Large intestine (tissue), 3 donors: ENCODE data around the gene TMEM201. TPM values are rescaled to one million over a fixed set of nuclear protein-coding genes. Genes with fewer than 3 reads are reported as not detected.

Experiments
- DNase-seq, 2 donors: peaks; one replicate each; pipeline versions ENCODE4 v3.0.0 to v3.0.0-alpha.2; 2013
- H3K27ac ChIP-seq: one replicate; pipeline ENCODE4 v1.5.1; 2013; ENCODE audit warnings: low read length
- H3K27me3 ChIP-seq: 2 replicates; pipeline ENCODE4 v1.6.1; 2013; ENCODE audit warnings: low read length; ENCODE audit not compliant: control insufficient read depth, insufficient read depth
- H3K36me3 ChIP-seq: 2 replicates; pipeline ENCODE4 v1.6.1; 2013; ENCODE audit warnings: low read length; ENCODE audit not compliant: control insufficient read depth, insufficient read depth
- H3K4me1 ChIP-seq: one replicate; pipeline ENCODE4 v1.6.1; 2013; ENCODE audit warnings: low read length; ENCODE audit not compliant: control insufficient read depth, insufficient read depth
- H3K4me3 ChIP-seq: one replicate; pipeline ENCODE4 v1.5.1; 2013; ENCODE audit warnings: low read length
- H3K9me3 ChIP-seq: one replicate; pipeline ENCODE4 v1.6.1; 2013; ENCODE audit warnings: mild to moderate bottlenecking, low read depth, low read length, moderate library complexity; ENCODE audit not compliant: control insufficient read depth
- WGBS: methylation state at CpG from one replicate; pipeline ENCODE4 v1.1.5; 2013; ENCODE audit warnings: low lambda C conversion rate; ENCODE audit not compliant: insufficient coverage; 5-methylcytosine and 5-hydroxymethylcytosine counted together
- polyA plus RNA-seq: library from polyadenylated mRNA; unstranded; fragments of 120-200 nt; gene quantifications from one replicate; pipeline ENCODE4 v1.2.1, GENCODE V29; 2013

Gene TMEM201
- polyA plus RNA-seq, 1 donor = 10.5 TPM

GRCh38 chr1:9607352-9607751 is 18.6 kb downstream of the TMEM201 start:
- Histone ChIP-seq H3K27ac (no peak overlapping the region), H3K4me1 (no peaks in the 10 kb centered on the region), H3K36me3 (peaks cover 75% of the 10 kb centered on the region), H3K27me3 (no peaks in the 10 kb centered on the region), H3K9me3 (no peaks in the 10 kb centered on the region), H3K4me3 (no peak overlapping the region)
- WGBS = 80% methylated on average over 4 of the region's 19 CpGs
- DNase-seq = no peak

- no peaks in the 10 kb centered on the region for H3K4me1 ChIP-seq
- H3K9me3 ChIP-seq = no peaks in the 10 kb centered on the region
- no peak for DNase-seq
- no peak overlapping the region for H3K27ac ChIP-seq
- no CpG with 5 or more reads among the region's 5 CpGs for WGBS
- no peaks in the 10 kb centered on the region for H3K27me3 ChIP-seq
- H3K36me3 ChIP-seq = peaks cover 66% of the 10 kb centered on the region
- H3K4me3 ChIP-seq = no peak overlapping the region
Observed at GRCh38 chr1:9609998-9610397, 21.3 kb downstream of the TMEM201 start.

- Histone ChIP-seq H3K4me3 (no peak overlapping the region), H3K9me3 (no peaks in the 10 kb centered on the region), H3K27me3 (no peaks in the 10 kb centered on the region), H3K4me1 (no peaks in the 10 kb centered on the region), H3K27ac (no peak overlapping the region), H3K36me3 (peaks cover 66% of the 10 kb centered on the region)
- no peak for DNase-seq
- no CpG with 5 or more reads among the region's 25 CpGs for WGBS
Observed at GRCh38 chr1:9610548-9610947, 21.8 kb downstream of the TMEM201 start.

- Histone ChIP-seq H3K36me3 (peaks cover 59% of the 10 kb centered on the region), H3K27ac (no peak overlapping the region), H3K4me1 (no peaks in the 10 kb centered on the region), H3K27me3 (no peaks in the 10 kb centered on the region), H3K4me3 (no peak overlapping the region), H3K9me3 (no peaks in the 10 kb centered on the region)
- no peak for DNase-seq
- WGBS = no CpG with 5 or more reads among the region's 13 CpGs
Observed at GRCh38 chr1:9611716-9612115, 23.0 kb downstream of the TMEM201 start.

- H3K27ac ChIP-seq = no peak overlapping the region
- WGBS = 100% methylated on average over 1 of the region's 11 CpGs
- no peak for DNase-seq
- H3K9me3 ChIP-seq = no peaks in the 10 kb centered on the region
- peaks cover 56% of the 10 kb centered on the region for H3K36me3 ChIP-seq
- H3K4me1 ChIP-seq = no peaks in the 10 kb centered on the region
- no peak overlapping the region for H3K4me3 ChIP-seq
- no peaks in the 10 kb centered on the region for H3K27me3 ChIP-seq
Observed at GRCh38 chr1:9612162-9612845, 23.6 kb downstream of the TMEM201 start.

- Histone ChIP-seq H3K36me3 (peaks cover 50% of the 10 kb centered on the region), H3K27ac (no peak overlapping the region), H3K4me3 (no peak overlapping the region), H3K27me3 (no peaks in the 10 kb centered on the region), H3K4me1 (no peaks in the 10 kb centered on the region), H3K9me3 (no peaks in the 10 kb centered on the region)
- no peak for DNase-seq
- no CpG with 5 or more reads among the region's 20 CpGs for WGBS
Observed at GRCh38 chr1:9612871-9613624, 24.3 kb downstream of the TMEM201 start.

GRCh38 chr1:9613625-9614299 is 25.1 kb downstream of the TMEM201 start:
- no peak for DNase-seq
- Histone ChIP-seq H3K27ac (no peak overlapping the region), H3K36me3 (peaks cover 43% of the 10 kb centered on the region), H3K9me3 (no peaks in the 10 kb centered on the region), H3K4me3 (no peak overlapping the region), H3K27me3 (no peaks in the 10 kb centered on the region), H3K4me1 (no peaks in the 10 kb centered on the region)
- 100% methylated on average over 1 of the region's 17 CpGs for WGBS

GRCh38 chr1:9615316-9616063 is 26.8 kb downstream of the TMEM201 start:
- H3K4me3 ChIP-seq = no peak overlapping the region
- DNase-seq = no peak

GRCh38 chr1:9618909-9619679 is 30.4 kb downstream of the TMEM201 start:
- WGBS = 90% methylated on average over 2 of the region's 18 CpGs
- DNase-seq = no peak
- no peaks in the 10 kb centered on the region for H3K4me1 ChIP-seq

More at GRCh38 chr1:9615316-9616063, 26.8 kb downstream of the TMEM201 start:
- Histone ChIP-seq H3K9me3 (no peaks in the 10 kb centered on the region), H3K27me3 (peaks cover 4% of the 10 kb centered on the region), H3K27ac (no peak overlapping the region), H3K4me1 (no peaks in the 10 kb centered on the region), H3K36me3 (peaks cover 28% of the 10 kb centered on the region)
- no CpG with 5 or more reads among the region's 16 CpGs for WGBS

More at GRCh38 chr1:9618909-9619679, 30.4 kb downstream of the TMEM201 start:
- Histone ChIP-seq H3K36me3 (no peaks in the 10 kb centered on the region), H3K27me3 (peaks cover 4% of the 10 kb centered on the region), H3K9me3 (no peaks in the 10 kb centered on the region), H3K27ac (no peak overlapping the region), H3K4me3 (no peak overlapping the region)
